Mesangial cell (primary cell): ENCODE measurements around the gene FLG2. TPM values are rescaled to one million over a fixed set of nuclear protein-coding genes. Genes with fewer than 3 reads are reported as not detected.

Source experiments
- total RNA-seq: library from RNA; depleted of rRNA; stranded (reverse); fragments of >200 nt; gene quantifications from 2 replicates; pipeline ENCODE4 v1.2.3, GENCODE V29; 2015

Gene FLG2
- not detected in 2 replicates for total RNA-seq

DNA sequence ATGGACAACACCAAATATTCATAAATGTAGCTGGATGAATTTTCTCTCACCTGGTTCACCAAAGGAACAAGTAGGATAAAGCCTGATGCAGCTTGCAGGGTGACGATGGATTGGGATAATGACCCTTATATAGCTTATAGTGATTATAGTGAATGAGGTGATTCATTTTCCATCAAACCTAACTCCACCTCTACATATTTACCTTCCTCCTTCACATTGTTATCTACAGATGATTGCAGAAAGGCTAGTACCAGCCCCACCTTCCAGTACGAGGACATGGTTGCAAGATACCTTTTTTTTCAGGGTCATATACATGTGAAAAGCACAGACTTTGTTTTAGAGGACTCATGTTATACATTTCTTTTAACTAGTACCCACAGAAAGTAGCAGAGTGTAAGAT, at the start of gene FLG2:
Gene FLG2, minus strand, starts transcription at position 101 of the 400 bp plus-strand sequence. CDS start 1,122 bp downstream, outside the sequence.

DNA sequence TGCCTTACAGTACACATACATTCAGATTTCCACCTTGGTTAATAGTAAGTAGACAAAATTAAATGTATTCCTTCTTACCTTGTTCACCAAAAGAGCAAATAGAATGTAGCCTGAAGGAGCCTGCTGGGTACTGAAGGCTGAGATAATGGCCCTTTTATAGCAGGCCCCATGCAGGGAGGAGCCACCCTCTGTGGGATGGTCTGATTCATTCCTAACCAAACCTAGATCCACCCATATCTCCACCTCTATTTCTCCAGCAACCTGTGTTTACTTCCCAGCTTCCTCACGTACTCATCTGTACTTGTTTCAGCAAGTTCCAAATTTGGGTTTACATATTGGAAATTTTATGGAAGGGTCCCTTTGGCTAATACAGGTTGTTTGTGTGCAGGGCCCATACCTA, 34.7 kb downstream of the FLG2 start, which contains the start of gene FLG:
Gene FLG, minus strand, starts transcription at position 129 of the 400 bp plus-strand sequence. CDS start 9,783 bp downstream, outside the sequence.

Other genes starting within 250 kb of the FLG2 start
- not detected in 2 replicates for gene TCHH, start 244.6 kb downstream of the FLG2 start, total RNA-seq
- not detected in 2 replicates for gene RPTN, start 200.8 kb downstream of the FLG2 start, total RNA-seq
- gene HRNR, start 135.8 kb downstream of the FLG2 start, total RNA-seq = not detected in 2 replicates
- gene FLG, start 34.8 kb downstream of the FLG2 start, total RNA-seq = 0.51 TPM in 1 of 2 replicates, not detected in the other
- gene CRNN, start 54.3 kb upstream of the FLG2 start, total RNA-seq = not detected in 2 replicates
- not detected in 2 replicates for gene LCE5A, start 150.8 kb upstream of the FLG2 start, total RNA-seq
- gene CRCT1, start 154.5 kb upstream of the FLG2 start, total RNA-seq = not detected in 2 replicates
- gene LCE3E, start 206.8 kb upstream of the FLG2 start, total RNA-seq = not detected in 2 replicates
- not detected in 2 replicates for gene LCE3D, start 220.5 kb upstream of the FLG2 start, total RNA-seq
- gene LCE3C, start 240.2 kb upstream of the FLG2 start, total RNA-seq = not detected in 2 replicates